NCI-H146 treated with DMSO at 0.1 percent for 48 hours (cell line): ENCODE results near the gene TBX21.
A peak's percentile ranks its signal among the peaks of the same experiment; 100 is the strongest.
"Not testable (repeated sequence)": the region's sequence is repeated elsewhere in the genome, so short reads cannot be mapped to it uniquely, and the experiment has no call there.

Experiments
- DNase-seq: peaks from one replicate; lab custom pipeline; 2025; ENCODE audit not compliant: unreplicated experiment; lab: John Stamatoyannopoulos, UW

TBX21 gene

GRCh38 chr17:47762728-47763127 lies 29.7 kb downstream of the TBX21 start:
- DNase-seq, result no peak

- no peak for DNase-seq
These were observed 31.0 kb downstream of the TBX21 start for GRCh38 chr17:47763913-47764582.

GRCh38 chr17:47773649-47774048 lies 40.6 kb downstream of the TBX21 start:
- DNase-seq, result not testable (repeated sequence)

GRCh38 chr17:47774331-47774730 lies 41.3 kb downstream of the TBX21 start:
- DNase-seq, result no peak

GRCh38 chr17:47774987-47775580 lies 42.0 kb downstream of the TBX21 start:
- DNase-seq, result no peak

GRCh38 chr17:47776330-47777197 lies 43.5 kb downstream of the TBX21 start:
- peak; percentile 43 for DNase-seq

- DNase-seq, result no peak
These were observed 45.2 kb downstream of the TBX21 start for GRCh38 chr17:47778184-47778635.

- no peak for DNase-seq
These were observed 48.4 kb downstream of the TBX21 start for GRCh38 chr17:47781397-47781796.

GRCh38 chr17:47785538-47786123 lies 52.6 kb downstream of the TBX21 start:
- DNase-seq, result no peak

- DNase-seq, result peak; percentile 48
These were observed 56.9 kb downstream of the TBX21 start for GRCh38 chr17:47789611-47790561.

- no peak for DNase-seq
These were observed 58.0 kb downstream of the TBX21 start for GRCh38 chr17:47791025-47791424.

GRCh38 chr17:47792457-47792856 lies 59.4 kb downstream of the TBX21 start:
- no peak for DNase-seq

GRCh38 chr17:47792979-47793378 lies 59.9 kb downstream of the TBX21 start:
- no peak for DNase-seq
